ENCODE measurements around the gene LRRN3. TPM values are rescaled to one million over a fixed set of nuclear protein-coding genes. Genes with fewer than 3 reads are reported as not detected.
"Not testable (repeated sequence)": the region's sequence is repeated elsewhere in the genome, so short reads cannot be mapped to it uniquely, and the experiment has no call there.

The LRRN3 gene
- total RNA-seq (2014; rRNA removed) = 0.64 and 0.69 TPM in 2 replicates
- polyA plus RNA-seq (2012) = 0.07 TPM

DNA sequence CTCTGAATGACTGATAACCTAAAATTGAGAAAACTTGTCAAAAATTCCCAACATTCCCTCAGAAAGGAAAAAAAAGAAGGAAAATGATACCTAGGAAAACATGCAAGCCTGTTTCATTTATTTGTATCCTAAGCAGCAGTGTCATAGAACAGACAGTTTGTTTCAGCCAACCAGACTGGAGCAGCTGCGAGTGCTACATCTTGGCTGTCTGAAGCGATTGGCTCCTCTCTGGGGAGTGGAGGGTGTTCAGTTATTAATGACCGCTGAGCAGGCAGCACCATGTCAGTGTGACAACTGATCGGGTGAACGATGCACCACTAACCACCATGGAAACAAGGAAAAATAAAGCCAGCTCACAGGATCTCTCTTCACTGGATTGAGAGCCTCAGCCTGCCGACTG lies at the start of gene LRRN3:
Gene LRRN3 (plus strand): TSS at position 282 of the 400 bp plus-strand sequence. CDS start 31,646 bp downstream, outside the sequence.
- peak; percentile 77 for DNase-seq (ENCODE audit: low read depth)

DNA sequence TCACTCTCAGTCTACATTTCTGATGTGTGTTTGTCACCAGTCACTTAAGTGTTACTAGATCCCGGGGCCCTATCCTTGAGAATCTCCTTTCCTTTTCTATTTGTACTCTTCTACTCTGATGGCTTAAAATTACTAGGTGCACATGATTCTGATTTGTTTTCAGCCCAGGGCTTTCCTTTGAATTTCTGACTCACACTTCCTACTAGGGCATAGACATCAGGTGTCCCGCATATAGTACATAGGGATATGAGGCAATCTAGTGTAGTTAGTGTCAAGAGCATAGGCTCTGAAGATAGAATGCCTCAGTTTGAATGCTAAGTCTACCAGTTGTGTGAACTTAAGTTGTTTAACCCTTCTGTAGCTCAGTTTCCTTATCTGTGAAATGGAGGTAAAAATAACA lies 49.4 kb upstream of the LRRN3 start:
- no peak for DNase-seq (ENCODE audit: low read depth)

DNA sequence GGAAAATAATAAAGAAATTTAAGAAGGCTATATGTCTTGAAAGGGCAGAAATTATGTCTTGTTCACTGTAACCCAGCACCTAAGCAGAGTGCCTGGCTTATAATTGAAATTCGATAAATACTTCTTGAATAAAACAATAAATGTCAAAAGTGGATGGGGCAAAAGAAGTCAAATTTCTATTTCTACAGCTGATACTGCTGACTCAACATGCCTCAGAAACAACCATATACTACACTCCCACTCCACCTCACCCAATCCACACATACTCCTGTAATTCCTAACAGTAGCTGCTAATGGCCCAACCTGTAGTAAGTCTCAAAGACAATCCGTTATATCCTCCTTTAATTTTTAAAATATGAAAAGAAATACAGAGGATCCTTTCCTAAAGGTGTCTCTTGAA lies 48.1 kb upstream of the LRRN3 start:
- DNase-seq (ENCODE audit: low read depth) = no peak

DNA sequence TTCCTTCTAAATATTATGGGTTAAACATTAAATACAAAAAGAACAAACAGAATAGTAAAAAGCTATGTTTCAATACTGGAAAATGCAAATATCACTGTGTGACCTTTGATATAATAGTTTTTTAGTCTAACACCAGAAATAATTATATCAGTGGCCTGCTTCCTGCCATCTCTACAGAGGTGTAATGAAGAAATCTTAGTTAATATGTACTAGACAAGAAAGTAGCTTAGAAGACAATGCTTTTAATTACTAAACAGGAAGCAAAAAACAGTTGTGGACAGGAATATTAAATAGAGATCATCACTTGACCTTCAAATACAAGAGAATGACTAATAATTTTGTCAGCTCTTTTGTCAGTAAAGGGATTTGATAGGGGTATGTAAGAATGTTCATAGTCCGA lies 47.4 kb upstream of the LRRN3 start:
- DNase-seq (ENCODE audit: low read depth) = no peak

DNA sequence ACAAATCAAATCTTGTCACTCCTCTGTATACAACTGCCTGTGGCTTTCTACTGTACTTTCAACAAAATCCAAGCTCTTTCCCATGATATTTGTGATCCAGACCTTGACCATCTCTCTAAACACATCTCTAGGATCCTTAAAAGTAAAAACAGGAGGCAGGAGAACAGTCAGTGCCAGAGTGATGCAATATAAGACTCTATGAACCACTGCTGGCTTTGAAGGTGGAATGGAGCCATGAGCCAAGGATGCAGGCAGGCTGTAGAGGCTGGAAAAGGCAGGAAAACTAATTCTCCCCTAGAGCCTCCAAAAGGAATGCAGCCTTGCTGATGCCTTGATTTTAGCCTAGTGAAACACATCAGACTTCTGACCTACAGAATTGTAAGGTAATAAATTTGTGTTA lies 45.5 kb upstream of the LRRN3 start:
- no peak for DNase-seq (ENCODE audit: low read depth)

DNA sequence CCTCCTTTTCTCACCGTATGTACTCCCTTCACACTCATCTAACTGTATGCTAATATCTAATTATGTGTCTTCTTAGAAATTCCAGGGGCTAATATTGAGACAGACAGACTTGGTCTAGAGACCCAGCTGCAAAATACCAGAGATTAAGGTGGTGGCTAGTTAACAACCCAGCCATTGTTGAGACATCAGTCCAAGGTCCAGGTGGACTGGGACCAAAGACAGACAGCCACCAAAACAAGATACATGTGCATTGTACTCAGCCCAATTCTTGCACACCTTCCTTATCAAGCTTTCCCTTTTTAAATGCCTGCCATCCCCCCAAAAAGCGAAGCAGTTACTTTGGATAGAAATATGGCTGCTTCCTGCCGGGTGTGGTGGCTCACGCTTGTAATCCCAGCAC lies 43.3 kb upstream of the LRRN3 start:
- no peak for DNase-seq (ENCODE audit: low read depth)

DNA sequence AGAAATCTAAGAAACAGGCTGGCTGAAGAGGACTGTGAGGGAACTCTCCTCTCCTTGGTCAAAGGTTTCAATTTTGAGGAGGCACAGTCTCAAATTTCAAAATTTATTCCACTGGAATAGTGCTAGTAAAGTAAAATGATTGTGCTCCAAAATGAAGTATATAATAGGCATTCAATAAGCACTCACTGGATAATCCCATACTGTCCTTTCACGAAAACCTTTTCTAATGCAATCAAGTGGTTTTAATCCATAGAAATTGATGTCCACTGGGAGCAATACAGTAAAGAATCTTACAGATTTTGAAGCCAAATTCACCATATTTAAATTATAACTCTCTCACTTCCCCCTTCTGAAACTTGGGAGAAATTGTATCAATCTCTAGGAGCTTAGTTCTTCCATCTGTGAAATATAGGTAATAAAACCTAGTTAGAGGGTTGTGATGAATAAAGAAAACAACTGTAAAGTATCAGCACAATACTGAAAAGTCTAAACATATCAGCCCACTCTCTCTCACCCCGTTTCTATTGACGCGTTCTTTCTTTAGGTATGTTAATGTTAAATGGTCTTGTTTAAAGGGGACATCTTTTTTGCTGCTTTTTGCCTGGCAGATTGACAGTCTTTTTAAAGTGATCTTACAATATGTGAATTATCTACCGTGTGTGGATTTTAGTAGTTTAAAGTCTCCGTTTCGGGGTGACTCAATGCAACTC lies 40.8 kb upstream of the LRRN3 start:
- no peak for DNase-seq (ENCODE audit: low read depth)

DNA sequence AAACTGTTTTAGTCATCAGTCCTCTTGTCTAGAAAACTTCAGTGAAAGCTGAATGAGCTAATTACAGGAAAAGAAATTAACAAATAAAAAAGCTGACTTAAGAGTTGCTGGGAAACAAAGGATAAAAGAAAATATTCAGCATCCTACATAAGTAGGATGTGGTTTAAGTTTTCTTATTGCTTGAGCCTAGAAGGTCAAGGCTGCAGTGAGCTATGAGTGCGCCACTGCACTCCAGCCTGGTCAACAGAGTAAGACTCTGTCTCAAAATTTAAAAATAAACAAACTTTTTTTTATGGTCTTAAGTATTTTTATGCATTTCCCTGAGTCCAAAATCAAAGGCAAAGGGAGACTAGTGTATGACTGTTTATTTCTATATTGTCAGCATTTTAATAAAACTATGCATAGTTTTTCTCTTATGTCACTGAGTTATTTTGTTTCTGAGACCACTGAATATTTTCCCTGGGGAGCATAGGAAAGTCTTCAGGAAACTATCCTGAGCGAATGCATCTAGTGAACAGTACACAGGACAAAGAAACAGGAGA lies 40.0 kb upstream of the LRRN3 start:
- DNase-seq (ENCODE audit: low read depth) = no peak

DNA sequence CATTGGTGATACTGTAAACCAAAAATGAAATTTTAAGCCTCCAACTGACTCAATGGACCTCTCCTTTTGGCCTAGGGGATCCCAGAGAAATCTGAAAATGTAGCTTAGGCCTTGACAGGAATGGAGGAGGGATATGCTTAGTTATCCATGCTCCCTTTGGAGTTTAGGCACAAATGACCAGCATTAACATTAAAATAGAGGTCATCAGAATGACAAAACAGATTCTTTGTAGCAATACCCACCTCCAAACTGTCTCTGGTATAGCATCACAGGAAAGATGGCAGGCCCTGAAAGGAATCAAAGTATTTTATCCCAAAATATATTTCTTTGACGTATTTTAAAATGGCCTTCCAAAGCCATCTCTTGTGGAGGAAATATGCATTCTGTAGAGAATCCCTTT lies 39.1 kb upstream of the LRRN3 start:
- DNase-seq (ENCODE audit: low read depth) = no peak

DNA sequence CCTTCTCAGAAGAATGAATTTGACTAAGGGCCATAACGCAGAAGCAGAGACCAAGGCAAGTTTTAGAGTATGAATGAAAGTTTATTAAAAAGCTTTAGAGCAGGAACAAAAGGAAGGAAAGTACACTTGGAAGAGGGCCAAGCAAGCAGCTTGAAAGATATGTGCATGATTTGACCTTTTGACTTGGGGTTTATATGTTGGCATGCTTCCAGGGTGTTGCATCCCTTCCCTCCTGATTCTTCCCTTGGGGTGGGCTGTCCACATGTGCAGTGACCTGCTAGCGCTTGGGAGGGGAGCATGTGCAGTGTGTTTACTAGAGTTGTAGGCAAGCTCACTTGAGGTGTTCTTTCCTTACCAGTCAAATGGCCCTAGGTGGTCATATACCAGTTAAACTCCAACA lies 37.9 kb upstream of the LRRN3 start:
- no peak for DNase-seq (ENCODE audit: low read depth)

DNA sequence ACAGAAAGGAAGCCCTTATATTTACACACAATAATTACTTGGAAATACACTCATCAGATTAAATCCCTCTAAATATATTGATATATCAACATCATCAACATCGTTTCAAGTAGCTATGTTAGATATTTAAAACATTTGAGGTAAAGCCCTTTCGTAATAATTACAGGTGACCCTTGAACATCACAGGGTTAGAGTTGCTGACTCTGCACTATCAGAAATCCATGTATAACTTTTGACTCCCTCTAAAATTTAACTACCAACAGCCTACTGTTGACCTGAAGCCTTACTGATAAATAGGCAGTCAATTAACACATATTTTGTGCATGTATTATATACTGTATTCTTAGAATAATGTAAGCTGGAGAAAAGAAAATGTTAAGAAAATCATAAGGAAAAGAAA lies 34.6 kb upstream of the LRRN3 start:
- no peak for DNase-seq (ENCODE audit: low read depth)

DNA sequence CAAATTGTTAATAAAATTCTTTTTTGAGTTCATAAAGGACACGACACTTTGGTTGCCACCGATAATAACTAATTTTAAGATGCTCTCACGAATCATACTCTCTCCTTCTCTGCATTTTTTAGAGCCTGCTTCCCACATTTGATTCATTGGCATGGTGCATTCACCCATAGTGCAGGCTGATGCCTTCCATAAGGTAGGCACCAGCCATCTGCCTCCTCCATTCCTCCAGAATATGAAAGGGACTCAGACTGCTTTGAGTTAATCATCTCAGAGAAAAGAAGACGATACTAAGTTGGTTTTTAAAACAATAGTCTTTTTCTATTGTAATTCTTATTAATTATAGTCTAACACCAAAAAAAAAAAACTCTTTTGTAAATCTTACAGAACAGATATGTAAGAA lies 33.9 kb upstream of the LRRN3 start:
- no peak for DNase-seq (ENCODE audit: low read depth)

DNA sequence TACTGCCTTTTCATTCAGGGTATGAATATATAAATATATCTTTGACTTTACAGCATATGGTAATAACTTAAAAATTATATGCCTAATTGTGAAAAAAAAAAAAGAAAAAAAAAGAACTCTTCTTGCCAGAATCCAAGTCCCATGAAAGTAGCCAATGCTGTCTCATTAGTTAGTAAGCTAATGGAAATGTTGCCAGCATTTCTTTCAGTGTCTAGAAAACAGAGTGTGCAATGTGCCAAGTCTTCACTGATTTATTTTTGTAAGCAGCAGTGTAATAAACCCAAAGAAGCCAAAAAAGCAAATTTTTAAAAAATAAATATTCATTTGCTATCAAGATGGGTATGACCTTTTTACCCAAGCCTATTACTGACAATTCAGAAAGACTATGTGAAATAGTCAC lies 31.1 kb upstream of the LRRN3 start:
- no peak for DNase-seq (ENCODE audit: low read depth)

DNA sequence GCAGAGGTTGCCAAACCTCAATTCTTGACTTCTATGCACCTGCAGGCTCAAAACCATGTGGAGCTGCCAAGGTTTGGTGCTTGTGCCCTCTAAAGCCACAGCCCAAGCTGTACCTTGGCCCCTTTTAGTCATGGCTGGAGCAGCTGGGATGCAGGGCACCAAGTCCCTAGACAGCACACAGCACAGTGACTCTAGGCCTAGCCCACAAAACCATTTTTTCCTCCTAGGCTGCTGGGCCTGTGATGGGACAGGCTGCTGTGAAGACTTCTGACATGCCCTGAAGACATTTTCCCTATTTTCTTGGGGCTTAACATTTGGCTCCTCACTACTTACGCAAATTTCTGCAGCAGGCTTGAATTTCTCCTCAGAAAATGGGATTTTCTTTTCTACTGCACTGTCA lies 27.8 kb upstream of the LRRN3 start:
- DNase-seq (ENCODE audit: low read depth) = no peak

DNA sequence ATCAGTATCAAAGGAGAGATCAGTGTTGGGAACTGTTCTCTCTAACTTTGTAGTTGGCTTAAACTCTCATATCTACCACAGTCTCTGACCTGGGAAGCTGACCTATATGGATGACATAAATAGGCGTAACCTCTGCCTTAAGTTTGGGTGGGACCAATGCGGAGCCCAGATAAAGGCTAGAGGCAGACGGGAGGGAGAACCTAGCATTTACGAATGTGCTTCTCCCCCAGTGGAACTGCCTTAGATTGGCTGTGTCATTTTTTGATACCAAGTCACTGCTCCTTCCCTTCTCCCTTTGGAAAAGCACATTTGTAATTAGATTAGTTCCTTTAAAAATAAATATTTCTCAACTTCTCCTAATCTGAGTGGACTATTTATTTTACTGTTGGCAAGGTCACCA lies 23.7 kb upstream of the LRRN3 start:
- DNase-seq (ENCODE audit: low read depth) = no peak

DNA sequence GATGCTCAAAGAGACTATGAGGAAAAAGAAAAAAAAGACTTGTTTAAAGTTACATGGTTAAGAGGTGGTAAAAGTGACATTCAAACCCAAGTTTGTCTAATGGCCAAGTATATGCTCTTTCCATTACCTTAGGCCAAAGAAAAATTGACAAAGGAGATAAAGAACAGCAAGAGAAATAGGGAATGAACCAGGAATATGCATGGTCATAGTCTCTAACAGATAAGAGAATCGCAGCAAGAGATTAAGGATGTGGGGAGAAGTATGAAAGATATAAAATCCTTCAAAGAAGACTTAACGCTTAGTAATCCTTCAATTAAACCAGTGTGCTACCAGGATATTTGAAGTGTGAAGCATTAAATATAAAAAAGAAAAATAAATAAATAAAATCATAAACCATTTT lies 23.2 kb upstream of the LRRN3 start:
- no peak for DNase-seq (ENCODE audit: low read depth)

DNA sequence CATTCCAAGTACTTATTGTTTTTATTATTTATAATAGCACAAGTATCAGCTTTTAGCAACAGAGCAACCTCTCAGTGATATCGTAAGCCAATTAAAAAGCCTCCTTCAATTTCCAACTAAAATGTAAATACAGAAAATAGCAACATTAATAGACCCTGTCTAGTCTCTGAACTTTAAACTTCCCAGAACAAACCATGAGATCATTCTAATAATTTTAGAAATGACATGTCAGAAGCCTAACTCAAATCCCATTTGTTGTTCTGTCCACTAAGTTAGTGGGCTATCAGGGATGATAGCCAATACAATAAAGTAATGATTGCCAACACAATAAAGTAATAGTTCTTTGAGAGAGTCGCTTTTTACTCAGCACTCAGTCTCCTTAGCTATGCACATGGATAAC lies 22.3 kb upstream of the LRRN3 start:
- no peak for DNase-seq (ENCODE audit: low read depth)

DNA sequence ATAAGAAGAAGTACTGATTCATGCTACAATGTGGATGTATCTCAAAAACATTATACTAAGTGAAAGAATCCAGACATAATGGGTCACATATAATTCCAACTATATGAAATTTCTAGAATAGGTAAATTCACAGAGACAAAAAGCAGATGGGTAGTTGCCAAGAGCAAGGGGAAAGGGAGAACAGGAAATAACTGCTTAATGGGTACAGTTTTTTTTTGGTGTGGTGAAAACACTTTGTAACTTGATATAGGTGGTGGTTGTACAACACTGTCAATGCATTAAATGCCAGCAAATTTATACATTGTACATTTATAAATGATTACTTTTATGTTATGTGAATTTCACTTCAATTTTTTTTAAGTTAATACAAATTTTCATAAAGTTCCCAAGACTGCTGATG lies 19.4 kb upstream of the LRRN3 start:
- no peak for DNase-seq (ENCODE audit: low read depth)

DNA sequence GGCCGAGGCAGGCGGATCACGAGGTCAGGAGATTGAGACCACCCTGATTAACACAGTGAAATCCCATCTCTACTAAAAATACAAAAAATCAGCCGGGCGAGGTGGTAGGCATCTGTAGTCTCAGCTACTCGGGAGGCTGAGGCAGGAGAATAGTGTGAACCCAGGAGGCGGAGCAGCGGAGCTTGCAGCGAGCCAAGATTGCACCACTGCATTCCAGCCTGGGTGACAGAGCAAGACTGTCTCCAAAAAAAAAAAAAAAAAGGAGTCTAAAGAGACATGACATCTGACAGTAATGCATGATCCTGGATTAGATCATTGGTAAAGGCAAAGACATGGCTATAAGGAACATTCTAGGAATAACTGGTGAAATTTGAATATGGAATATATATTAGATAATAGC lies 18.3 kb upstream of the LRRN3 start:
- DNase-seq (ENCODE audit: low read depth) = not testable (repeated sequence)

DNA sequence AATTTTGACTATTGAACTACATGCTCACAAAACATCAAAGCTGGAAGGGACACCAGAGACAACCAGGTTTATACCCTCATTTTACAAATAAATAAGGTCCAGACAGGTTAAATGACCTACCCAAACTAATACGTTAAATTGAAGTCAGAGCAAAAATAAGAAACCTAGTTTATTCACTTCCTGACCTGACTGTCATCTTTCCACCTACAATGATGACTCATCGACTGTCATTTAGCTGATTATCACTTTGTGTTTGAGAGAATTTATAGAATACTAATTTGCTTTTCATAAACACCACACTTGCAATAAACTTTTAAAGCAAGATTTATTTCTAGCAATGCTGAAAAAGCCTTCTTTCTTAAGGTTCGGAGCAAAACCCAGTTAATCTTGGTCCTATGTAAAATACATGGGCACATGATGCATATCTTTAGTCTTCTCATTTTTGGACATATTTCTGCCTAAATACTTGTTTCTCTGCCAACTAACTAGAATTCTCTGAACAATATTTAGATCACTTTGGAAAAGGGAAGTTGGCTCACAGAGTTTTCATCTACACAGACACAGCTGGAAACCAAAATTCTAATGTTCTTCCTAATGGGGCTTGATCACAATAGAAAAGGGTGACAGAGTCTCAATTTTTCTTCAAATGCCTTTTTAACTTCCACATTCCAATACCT lies 16.7 kb upstream of the LRRN3 start:
- no peak for DNase-seq (ENCODE audit: low read depth)

DNA sequence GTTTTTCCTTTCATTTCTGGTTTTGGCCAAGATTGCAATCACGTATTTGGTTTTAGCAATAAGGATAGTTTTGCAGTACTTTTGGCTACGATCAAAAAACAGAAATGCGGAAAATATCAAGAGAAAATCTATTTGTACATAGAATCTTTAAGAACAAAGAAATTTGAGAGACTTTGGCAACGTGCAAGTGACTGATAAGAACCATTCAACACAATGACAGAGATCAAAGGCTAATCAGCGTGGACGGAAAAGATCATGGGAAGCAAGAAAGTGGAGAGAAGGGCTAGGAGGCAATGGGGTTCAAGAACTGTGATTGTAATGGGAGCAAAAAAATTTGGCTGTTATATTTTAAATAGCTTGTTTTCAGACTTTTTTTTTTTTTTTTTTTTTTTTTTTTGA lies 16.2 kb upstream of the LRRN3 start:
- no peak for DNase-seq (ENCODE audit: low read depth)

DNA sequence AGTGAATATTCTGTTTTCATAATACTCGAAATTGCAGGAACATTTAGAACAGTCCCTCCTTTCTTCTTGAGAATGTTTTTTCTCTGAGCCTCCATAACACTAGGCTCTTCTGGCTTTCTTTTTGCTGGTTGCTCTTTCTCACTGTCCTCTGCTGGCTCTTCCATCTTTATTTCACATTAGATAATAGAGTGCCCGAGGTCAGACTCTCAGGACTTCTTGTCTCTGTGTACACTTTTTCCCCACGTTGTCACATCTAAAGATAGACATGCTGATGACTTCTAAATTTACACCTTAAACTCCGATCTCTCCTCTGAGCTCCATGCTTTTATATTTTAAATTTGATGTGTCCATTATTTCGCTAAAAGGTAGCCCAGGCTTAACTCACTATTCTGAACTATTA lies 15.4 kb upstream of the LRRN3 start:
- no peak for DNase-seq (ENCODE audit: low read depth)

DNA sequence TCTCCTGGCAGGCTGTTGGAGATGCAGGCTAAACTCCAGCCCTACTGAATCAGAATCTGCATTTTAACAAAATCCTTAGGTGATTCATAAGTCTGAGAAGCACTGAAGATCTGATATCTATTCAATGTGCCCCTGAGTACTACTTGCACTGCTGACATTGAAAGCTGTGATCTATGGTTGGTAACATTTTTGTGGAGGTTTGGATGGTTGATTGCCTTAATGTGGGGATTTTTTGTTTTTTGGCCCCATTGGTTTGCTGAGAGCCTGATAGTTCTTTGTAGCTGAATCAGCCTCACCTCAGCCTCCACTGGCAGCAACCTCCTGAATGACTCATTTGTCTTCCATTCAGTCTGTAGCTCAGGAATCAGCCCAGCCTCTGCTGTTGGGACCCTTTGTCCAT lies 14.7 kb upstream of the LRRN3 start:
- DNase-seq (ENCODE audit: low read depth) = no peak

Measured in LHCN-M2 (cell line).